GM12874 (cell line): ENCODE results near the gene AKAP12.

Experiments used
- CTCF ChIP-seq: IDR thresholded peaks from 2 replicates; pipeline ENCODE4 v1.5.1; 2011; ENCODE audit warnings: low read depth, mild to moderate bottlenecking, control low read depth, low read length, moderate library complexity; ENCODE audit not compliant: insufficient read depth

AKAP12 gene

GRCh38 chr6:151389618-151390275 is 150.0 kb downstream of the AKAP12 start:
- no peak for TF ChIP-seq CTCF

- no peak for TF ChIP-seq CTCF
Measured at GRCh38 chr6:151390276-151390850, 150.6 kb downstream of the AKAP12 start.

- TF ChIP-seq CTCF: no peak
Measured at GRCh38 chr6:151390851-151391470, 151.2 kb downstream of the AKAP12 start.

- no peak for TF ChIP-seq CTCF
Measured at GRCh38 chr6:151391471-151392413, 152.0 kb downstream of the AKAP12 start, which contains the start of gene ZBTB2. ZBTB2 (minus strand) TSS chr6:151391559; CDS start chr6:151373637, 17,922 bp downstream.

GRCh38 chr6:151392427-151392826 is 152.7 kb downstream of the AKAP12 start:
- no peak for TF ChIP-seq CTCF

- TF ChIP-seq CTCF: no peak
Measured at GRCh38 chr6:151393410-151393809, 153.6 kb downstream of the AKAP12 start.

GRCh38 chr6:151399679-151400078 is 159.9 kb downstream of the AKAP12 start:
- TF ChIP-seq CTCF: no peak
